Stimulated activated CD8-positive, alpha-beta memory T cell treated with anti-CD3 and anti-CD28 coated beads, Interleukin-4, amount 100 ng/mL, for 48 hours (primary cell): Measurements from ENCODE around the gene OTOG.
"Not testable (repeated sequence)": the region's sequence is repeated elsewhere in the genome, so short reads cannot be mapped to it uniquely, and the experiment has no call there.

Experiments
- DNase-seq: peaks from one replicate; pipeline ENCODE4 v3.0.0-alpha.2; 2020

OTOG gene

DNA sequence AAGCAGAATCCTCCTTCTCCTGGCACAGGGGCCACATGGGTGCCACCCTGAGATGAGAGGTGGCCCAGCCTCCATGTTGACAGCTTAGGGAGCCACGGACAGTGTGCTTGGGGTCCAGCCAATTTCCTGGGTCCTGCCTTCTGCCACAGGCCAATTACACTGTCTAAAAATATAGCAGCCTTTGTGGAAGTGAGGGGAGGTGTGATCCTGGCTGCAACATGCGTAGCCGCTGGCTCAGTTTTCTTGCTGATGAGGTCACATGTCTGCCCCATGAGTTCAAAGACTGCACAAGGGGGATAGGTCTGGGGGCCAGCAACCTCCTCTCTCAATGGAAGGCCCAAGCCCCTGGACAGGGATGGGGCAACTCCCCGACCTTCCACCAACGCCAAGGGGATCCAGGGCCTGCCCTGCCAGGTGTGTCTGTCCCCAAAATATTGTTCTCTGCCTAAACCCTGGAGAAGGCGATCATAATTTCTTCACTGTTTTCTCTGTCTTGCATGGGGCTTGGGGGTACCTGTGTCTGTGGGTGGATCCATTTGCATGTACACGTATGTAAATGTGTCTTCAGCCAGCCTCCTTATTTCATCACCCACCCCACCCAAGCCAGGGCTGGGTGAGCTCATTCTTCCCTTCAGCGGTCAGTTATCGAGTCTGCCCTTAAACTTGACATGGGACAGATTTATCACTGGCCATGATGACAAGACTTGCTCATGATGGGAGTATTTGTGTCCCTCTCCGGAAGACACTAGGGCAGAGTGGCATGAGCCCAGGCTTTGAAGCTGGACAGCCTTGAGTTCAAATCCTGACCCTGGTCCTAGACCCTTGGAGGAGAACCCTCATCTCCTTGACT is 59.4 kb downstream of the OTOG start:
- DNase-seq = peak; percentile 9

- DNase-seq = peak; percentile 8
Observed at GRCh38 chr11:17607083-17607429, 60.0 kb downstream of the OTOG start.

GRCh38 chr11:17607591-17608570 is 60.8 kb downstream of the OTOG start:
- DNase-seq = peak; percentile 9

GRCh38 chr11:17608821-17609220 is 61.8 kb downstream of the OTOG start:
- no peak for DNase-seq

DNA sequence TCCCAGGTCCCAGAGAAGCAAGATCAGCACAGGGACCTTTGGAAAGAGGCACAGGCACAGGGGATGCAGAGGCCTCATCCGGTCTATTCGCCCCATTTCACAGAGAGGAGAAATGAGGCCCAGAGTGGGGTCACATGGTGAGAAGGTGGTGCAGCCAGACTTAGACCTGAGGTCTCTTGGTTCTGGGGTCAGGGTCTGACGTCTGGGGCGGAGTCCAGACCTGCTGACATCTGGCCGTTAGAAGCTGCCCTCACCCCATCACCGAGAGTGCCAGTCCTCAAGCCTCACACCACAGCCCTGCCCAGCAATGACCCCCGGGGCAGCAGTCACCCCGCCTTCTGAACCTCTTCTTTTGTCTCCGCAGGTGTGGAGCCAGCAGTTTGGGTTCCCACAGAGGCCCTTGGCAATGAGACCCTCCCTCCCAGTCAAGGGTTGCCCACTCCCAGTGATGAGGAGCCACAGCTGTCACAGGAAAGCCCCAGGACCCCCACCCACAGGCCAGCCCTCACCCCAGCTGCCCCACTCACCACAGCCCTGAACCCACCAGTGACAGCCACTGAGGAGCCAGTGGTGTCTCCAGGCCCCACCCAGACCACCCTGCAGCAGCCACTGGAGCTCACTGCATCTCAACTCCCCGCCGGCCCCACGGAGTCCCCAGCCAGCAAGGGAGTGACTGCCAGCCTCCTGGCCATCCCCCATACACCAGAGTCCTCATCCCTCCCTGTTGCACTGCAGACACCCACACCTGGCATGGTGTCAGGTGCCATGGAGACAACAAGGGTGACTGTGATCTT is 62.4 kb downstream of the OTOG start:
- peak; percentile 6 for DNase-seq

- peak; percentile 18 for DNase-seq
Observed at GRCh38 chr11:17610085-17610894, 63.2 kb downstream of the OTOG start.

DNA sequence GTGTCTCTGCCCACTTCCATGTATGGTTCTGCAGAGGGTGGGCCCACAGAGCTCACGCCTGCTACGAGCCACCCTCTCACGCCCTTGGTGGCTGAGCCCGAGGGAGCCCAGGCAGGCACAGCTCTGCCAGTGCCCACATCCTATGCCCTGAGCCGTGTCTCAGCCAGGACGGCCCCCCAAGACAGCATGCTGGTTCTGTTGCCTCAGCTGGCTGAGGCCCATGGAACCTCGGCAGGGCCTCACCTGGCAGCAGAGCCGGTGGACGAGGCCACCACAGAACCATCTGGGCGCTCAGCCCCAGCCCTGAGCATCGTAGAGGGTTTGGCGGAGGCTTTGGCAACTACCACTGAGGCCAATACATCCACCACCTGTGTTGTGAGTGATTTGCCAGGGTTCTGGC is 64.0 kb downstream of the OTOG start:
- peak; percentile 4 for DNase-seq

DNA sequence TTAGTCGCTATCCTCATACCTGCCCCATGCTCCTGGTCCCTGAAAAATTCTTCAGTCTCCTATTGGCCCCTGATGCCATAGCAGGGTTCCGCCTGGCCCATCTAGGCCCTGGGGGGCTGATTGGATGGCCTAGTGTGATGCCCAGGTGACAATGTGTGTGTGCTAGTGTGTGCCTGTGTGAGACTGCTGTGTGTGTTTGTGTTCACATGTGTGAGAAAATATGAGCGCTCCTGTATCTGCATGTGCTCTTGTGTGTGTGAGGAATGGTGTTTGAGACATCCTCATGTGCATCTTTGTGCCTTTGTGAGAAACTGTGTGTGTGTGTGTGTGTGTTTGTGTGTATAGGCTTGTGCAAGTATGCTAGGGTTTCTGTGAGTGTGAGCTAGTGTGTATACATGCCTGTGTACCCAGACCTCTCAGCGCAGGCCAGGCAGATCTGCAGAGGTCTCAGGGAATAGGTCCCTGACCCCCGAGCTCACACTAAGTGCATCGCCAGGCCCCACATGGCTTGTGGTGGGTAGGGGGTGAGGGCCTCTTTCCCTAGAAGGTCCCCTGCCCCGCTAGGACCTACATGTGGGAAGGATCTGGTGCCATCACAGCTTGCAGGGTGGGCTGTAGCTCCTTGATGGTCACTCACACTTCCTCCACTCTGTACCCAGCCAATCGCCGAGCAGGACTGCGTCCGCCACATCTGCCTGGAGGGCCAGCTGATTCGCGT is 64.6 kb downstream of the OTOG start:
- peak; percentile 10 for DNase-seq

- peak; percentile 15 for DNase-seq
Observed at GRCh38 chr11:17612221-17613188, 65.4 kb downstream of the OTOG start.

DNA sequence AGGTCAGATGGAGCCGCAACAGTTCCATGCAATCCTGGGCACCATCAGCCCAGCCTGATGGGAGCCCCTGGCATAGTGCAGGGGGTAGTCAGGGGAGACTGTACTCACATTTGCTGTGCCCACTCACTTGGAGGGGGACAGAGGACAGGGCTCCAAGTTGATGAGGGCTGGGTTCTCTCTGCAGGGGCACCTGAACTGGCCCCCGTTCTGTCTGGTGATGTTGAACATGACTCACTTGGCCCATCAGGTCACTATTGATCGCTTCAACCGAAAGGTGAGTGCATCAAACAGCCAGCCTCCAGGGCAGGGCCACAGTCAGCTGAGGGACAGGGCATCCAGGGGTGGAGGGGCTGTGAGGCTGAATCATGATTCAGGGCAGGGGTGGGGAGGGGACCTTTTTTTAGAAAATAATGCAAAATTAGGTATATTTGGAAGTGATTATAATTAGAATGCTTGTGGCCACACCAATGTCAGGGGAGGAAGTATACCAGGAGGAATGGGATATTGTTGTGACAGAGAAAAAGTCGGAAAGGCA is 66.4 kb downstream of the OTOG start:
- peak; percentile 7 for DNase-seq

DNA sequence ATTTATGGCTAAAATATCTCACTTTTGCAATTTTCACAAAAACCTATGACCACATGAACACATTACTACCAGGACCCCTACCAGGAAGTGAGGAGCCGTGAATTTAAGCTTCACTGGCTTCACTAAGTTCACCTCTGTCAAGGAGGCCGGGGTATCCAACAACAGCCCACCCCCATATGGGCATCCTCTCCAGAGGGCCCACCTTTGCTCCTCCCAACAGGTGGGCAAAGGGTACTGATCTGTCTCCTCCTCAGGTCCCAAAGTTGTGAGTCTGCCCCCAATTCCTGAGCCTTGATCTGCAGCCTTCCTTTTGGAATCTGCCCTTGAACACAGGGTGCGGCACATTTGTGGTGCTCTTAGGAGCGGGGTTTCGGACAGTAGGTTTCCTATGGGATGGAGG is 66.9 kb downstream of the OTOG start:
- DNase-seq = peak; percentile 2

GRCh38 chr11:17622711-17623110 is 75.7 kb downstream of the OTOG start:
- not testable (repeated sequence) for DNase-seq

DNA sequence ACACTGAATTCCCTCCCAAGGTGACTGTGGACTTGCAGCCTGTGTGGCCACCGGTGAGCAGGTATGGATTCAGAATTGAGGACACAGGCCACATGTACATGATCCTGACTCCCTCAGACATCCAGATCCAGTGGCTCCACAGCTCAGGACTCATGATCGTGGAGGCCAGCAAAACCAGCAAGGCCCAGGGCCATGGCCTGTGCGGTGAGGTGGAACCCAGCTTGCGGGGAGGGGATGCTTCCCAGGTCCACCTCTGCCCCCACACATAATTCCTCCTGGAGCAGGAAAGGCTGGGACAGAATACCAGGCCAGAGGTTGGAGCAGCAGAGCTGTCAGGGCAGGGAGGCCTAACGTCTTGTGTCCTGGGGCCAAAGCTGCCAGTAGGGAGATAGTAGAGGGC is 82.1 kb downstream of the OTOG start:
- no peak for DNase-seq

- no peak for DNase-seq
Observed at GRCh38 chr11:17630936-17631335, 83.9 kb downstream of the OTOG start.

DNA sequence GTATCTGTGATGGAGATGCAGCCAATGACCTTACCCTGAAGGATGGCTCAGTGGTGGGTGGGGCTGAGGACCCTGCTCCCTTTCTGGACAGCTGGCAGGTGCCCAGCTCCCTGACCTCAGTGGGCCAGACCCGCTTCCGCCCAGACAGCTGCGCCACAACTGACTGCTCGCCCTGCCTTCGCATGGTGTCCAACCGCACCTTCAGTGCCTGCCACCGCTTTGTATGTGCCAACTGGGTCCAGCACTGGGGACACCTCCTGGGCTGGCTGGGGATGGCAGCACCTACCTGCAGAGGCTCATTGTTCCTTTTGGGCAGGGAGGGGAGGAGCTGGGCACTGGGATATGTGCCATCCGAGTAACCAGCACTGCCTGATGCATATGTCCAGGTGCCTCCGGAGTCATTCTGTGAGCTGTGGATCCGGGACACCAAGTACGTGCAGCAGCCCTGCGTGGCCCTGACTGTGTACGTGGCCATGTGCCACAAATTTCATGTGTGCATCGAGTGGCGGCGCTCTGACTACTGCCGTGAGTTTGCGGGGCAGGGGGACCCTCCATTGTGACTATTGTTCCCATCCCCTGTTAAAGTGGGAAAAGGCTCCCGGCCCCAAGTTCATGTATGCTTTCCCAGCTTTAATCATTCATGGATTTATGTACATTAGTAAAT is 84.8 kb downstream of the OTOG start:
- DNase-seq = peak; percentile 17

DNA sequence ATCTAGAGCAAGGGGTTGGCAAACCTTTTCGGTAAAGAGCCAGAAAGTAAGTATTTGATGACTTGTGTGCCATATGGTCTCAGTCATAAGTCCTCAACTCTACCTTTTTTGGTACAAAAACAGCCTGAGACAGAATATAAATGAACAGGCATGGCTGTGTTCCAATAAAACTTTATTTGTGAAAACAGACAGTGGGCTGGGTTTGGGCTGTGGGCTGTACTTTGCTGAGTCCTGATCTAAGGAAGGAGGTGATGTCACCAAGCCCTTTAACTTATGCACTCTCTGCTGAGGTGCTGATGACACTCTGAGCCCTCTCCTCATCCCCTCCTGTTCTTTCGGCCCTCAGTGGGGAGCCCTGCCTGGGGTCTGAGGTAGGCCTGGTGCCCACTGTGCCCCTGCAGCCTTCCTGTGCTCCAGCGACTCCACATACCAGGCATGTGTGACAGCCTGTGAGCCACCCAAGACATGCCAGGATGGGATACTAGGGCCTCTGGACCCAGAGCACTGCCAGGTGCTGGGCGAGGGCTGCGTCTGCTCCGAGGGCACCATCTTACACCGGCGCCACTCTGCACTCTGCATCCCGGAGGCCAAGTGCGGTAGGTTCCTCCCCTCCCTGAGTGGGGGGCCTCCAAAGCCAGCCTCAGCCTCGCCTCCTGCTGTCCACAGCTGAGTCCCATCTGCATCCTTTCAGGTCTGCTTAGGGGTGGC is 86.4 kb downstream of the OTOG start:
- peak; percentile 8 for DNase-seq

- DNase-seq = no peak
Observed at GRCh38 chr11:17633987-17634775, 87.1 kb downstream of the OTOG start.
